H1 (cell line): ENCODE results near the gene TLR5. TPM values are rescaled to one million over a fixed set of nuclear protein-coding genes. Genes with fewer than 3 reads are reported as not detected.

Experiments used
- CTCF ChIA-PET: fragments of 300-600 bp; sonication (Branson Sonifier 250); formaldehyde crosslinking; loops from one replicate; lab custom pipeline; 2021; ENCODE audit not compliant: partially characterized antibody; lab: Charles Lee
- POLR2A ChIA-PET: fragments of 300-600 bp; sonication (Branson Sonifier 250); formaldehyde crosslinking; loops from one replicate; lab custom pipeline; 2021; ENCODE audit warnings: inconsistent platforms; ENCODE audit not compliant: partially characterized antibody; lab: Charles Lee
- DNase-seq, 2 experiments: peaks; one replicate each; pipeline versions ENCODE4 v3.0.0 to v3.0.0-alpha.2; 2010 to 2022; ENCODE audit warnings: low spot score in 2 of 2, low read depth in 1 of 2, mixed read lengths in 1 of 2
- FAIRE-seq: peaks from 2 replicates; lab custom pipeline; 2011; peaks lifted over from hg19 to GRCh38; lab: Jason Lieb, UNC
- H2AFZ ChIP-seq: 2 replicates; pipeline ENCODE4 v1.8.1; 2012; ENCODE audit warnings: low read length, inconsistent platforms
- H2AK5ac ChIP-seq: 2 replicates; pipeline ENCODE4 v1.6.1; 2013; ENCODE audit warnings: low read depth, low read length
- H2BK120ac ChIP-seq: replicated peaks from 2 replicates; pipeline ENCODE3; 2013; ENCODE audit warnings: low read depth, low read length, inconsistent platforms
- H2BK12ac ChIP-seq: 2 replicates; pipeline ENCODE4 v1.6.1; 2013; ENCODE audit warnings: low read depth, low read length
- H2BK15ac ChIP-seq: 2 replicates; pipeline ENCODE4 v1.6.1; 2013; ENCODE audit warnings: low read length
- H2BK20ac ChIP-seq: 2 replicates; pipeline ENCODE4 v1.6.1; 2013; ENCODE audit warnings: low read length
- H2BK5ac ChIP-seq: 2 replicates; pipeline ENCODE4 v1.6.1; 2013; ENCODE audit warnings: low read depth, low read length
- H3K14ac ChIP-seq: 2 replicates; pipeline ENCODE4 v1.6.1; 2013; ENCODE audit warnings: inconsistent platforms; ENCODE audit not compliant: insufficient read length
- H3K18ac ChIP-seq: 2 replicates; pipeline ENCODE4 v1.6.1; 2013; ENCODE audit warnings: low read length; ENCODE audit errors: extremely low read depth
- H3K23ac ChIP-seq: 2 replicates; pipeline ENCODE4 v1.6.1; 2013; ENCODE audit warnings: inconsistent platforms; ENCODE audit not compliant: insufficient read length
- H3K23me2 ChIP-seq: 2 replicates; pipeline ENCODE4 v1.6.1; 2013; ENCODE audit warnings: low read depth, low read length
- H3K27ac ChIP-seq: 2 replicates; pipeline ENCODE4 v1.6.1; 2011; ENCODE audit warnings: low read depth, low read length, inconsistent platforms
- H3K27me3 ChIP-seq, 4 experiments: replicated peaks in 1 of 4; 1 replicate in 1 of 4; 2 replicates in 3 of 4; pipeline versions ENCODE4 v1.6.1 to v1.8.1; 2011 to 2013; ENCODE audit warnings: low read length in 3 of 4, mild to moderate bottlenecking in 3 of 4, inconsistent platforms in 2 of 4, mixed read lengths in 2 of 4, moderate library complexity in 1 of 4; ENCODE audit not compliant: control insufficient read depth in 3 of 4, insufficient read depth in 3 of 4; ENCODE audit errors: extremely low read depth in 1 of 4
- H3K36me3 ChIP-seq, 4 experiments: 2 replicates each; pipeline versions ENCODE4 v1.6.1 to v1.8.1; 2011 to 2013; ENCODE audit warnings: mild to moderate bottlenecking in 4 of 4, low read length in 3 of 4, moderate library complexity in 2 of 4, control low read depth in 1 of 4, inconsistent platforms in 1 of 4; ENCODE audit not compliant: insufficient read depth in 4 of 4, control insufficient read depth in 2 of 4
- H3K4ac ChIP-seq: replicated peaks from 2 replicates; pipeline ENCODE3; 2013; ENCODE audit warnings: low read length, low read depth, mixed read lengths, inconsistent platforms; ENCODE audit not compliant: insufficient read length
- H3K4me1 ChIP-seq, 4 experiments: replicated peaks in 1 of 4; 1 replicate in 1 of 4; 2 replicates in 3 of 4; pipeline versions ENCODE4 v1.6.1 to v1.8.1; 2011 to 2013; ENCODE audit warnings: low read length in 3 of 4, inconsistent platforms in 2 of 4, mixed read lengths in 1 of 4; ENCODE audit not compliant: insufficient read depth in 4 of 4, control insufficient read depth in 3 of 4
- H3K4me2 ChIP-seq, 2 experiments: 2 replicates each; pipeline versions ENCODE4 v1.6.1 to v1.8.1; 2011 to 2013; ENCODE audit warnings: low read depth in 2 of 2, low read length in 2 of 2, control low read depth in 1 of 2, inconsistent platforms in 1 of 2, mild to moderate bottlenecking in 1 of 2; ENCODE audit not compliant: insufficient read depth in 1 of 2
- H3K4me3 ChIP-seq, 4 experiments: fragments of 200-600, 300-600 bp in 1 of 4; sonication (generic), shearing (Covaris generic), sonication (Bioruptor Twin) in 1 of 4; 2 replicates each; pipeline versions ENCODE4 v1.5.1 to v1.8.1; 2011 to 2016; ENCODE audit warnings: low read length in 4 of 4, low read depth in 3 of 4, control low read depth in 2 of 4, inconsistent platforms in 2 of 4, mild to moderate bottlenecking in 2 of 4, mixed read lengths in 1 of 4, moderate library complexity in 1 of 4; ENCODE audit not compliant: insufficient read depth in 2 of 4; ENCODE audit errors: extremely low read depth in 1 of 4
- H3K56ac ChIP-seq: replicated peaks from 2 replicates; pipeline ENCODE3; 2013; ENCODE audit warnings: low read depth, mild to moderate bottlenecking, mixed read lengths, low read length, inconsistent platforms; ENCODE audit not compliant: insufficient read length
- H3K79me1 ChIP-seq: 2 replicates; pipeline ENCODE4 v1.6.1; 2013; ENCODE audit warnings: low read depth, low read length, control low read depth
- H3K79me2 ChIP-seq, 2 experiments: 2 replicates each; pipeline versions ENCODE4 v1.6.1 to v1.8.1; 2012 to 2013; ENCODE audit warnings: low read length in 2 of 2, mild to moderate bottlenecking in 2 of 2, inconsistent platforms in 1 of 2; ENCODE audit not compliant: insufficient read depth in 2 of 2, control insufficient read depth in 1 of 2
- H3K9ac ChIP-seq, 4 experiments: replicated peaks in 1 of 4; 1 replicate in 1 of 4; 2 replicates in 3 of 4; pipeline versions ENCODE4 v1.6.1 to v1.8.1; 2011 to 2013; ENCODE audit warnings: low read depth in 3 of 4, low read length in 3 of 4, control low read depth in 2 of 4, mild to moderate bottlenecking in 2 of 4, moderate library complexity in 2 of 4, inconsistent platforms in 1 of 4; ENCODE audit errors: extremely low read depth in 1 of 4
- H3K9me3 ChIP-seq, 2 experiments: 2 replicates each; pipeline versions ENCODE4 v1.6.1 to v1.8.1; 2012 to 2013; ENCODE audit warnings: mild to moderate bottlenecking in 2 of 2, moderate library complexity in 2 of 2, control low read depth in 1 of 2, inconsistent platforms in 1 of 2, low read depth in 1 of 2, low read length in 1 of 2, mixed read lengths in 1 of 2; ENCODE audit not compliant: insufficient read depth in 2 of 2
- H4K20me1 ChIP-seq, 2 experiments: replicated peaks in 1 of 2; 2 replicates each; pipeline versions ENCODE3 to v1.8.1; 2011 to 2013; ENCODE audit warnings: inconsistent platforms in 2 of 2, low read length in 2 of 2, mild to moderate bottlenecking in 1 of 2; ENCODE audit not compliant: insufficient read depth in 2 of 2, control insufficient read depth in 1 of 2
- H4K5ac ChIP-seq: 2 replicates; pipeline ENCODE4 v1.6.1; 2013; ENCODE audit warnings: low read length, low read depth, mixed read lengths, inconsistent platforms; ENCODE audit not compliant: insufficient read length
- H4K8ac ChIP-seq: 2 replicates; pipeline ENCODE4 v1.8.0; 2013; ENCODE audit warnings: mild to moderate bottlenecking, moderate library complexity, low read length, inconsistent platforms; ENCODE audit not compliant: insufficient read depth; ENCODE audit errors: extremely low read depth
- H4K91ac ChIP-seq: replicated peaks from 2 replicates; pipeline ENCODE3; 2013; ENCODE audit warnings: low read length, mixed read lengths, inconsistent platforms; ENCODE audit not compliant: insufficient read length
- BACH1 ChIP-seq: IDR thresholded peaks from 2 replicates; pipeline ENCODE4 v1.6.1; 2012; ENCODE audit warnings: low read length, improper control_type of control experiment
- CBX5 ChIP-seq: fragments of 300-800, 300-1000 bp; sonication (generic); IDR thresholded peaks from 2 replicates; pipeline ENCODE4 v1.7.1; 2016; ENCODE audit warnings: antibody characterized with exemption, low read length, low read depth
- EGR1 ChIP-seq: IDR thresholded peaks from 2 replicates; pipeline ENCODE4 v1.6.1; 2011; ENCODE audit warnings: low read depth, low read length, borderline replicate concordance
- HDAC6 ChIP-seq: IDR thresholded peaks from one replicate; pipeline ENCODE4 v1.7.1; 2012; ENCODE audit warnings: low read depth, mild to moderate bottlenecking, inconsistent platforms, low read length, moderate library complexity
- POLR2A ChIP-seq, 2 experiments: IDR thresholded peaks; 1 replicate in 1 of 2; 2 replicates in 1 of 2; pipeline ENCODE4 v1.6.1; 2011; ENCODE audit warnings: low read depth in 2 of 2, low read length in 2 of 2, mild to moderate bottlenecking in 2 of 2; ENCODE audit errors: control extremely low read depth in 1 of 2
- RBBP5 ChIP-seq: IDR thresholded peaks from 2 replicates; pipeline ENCODE4 v1.7.1; 2012; ENCODE audit warnings: low read depth, mild to moderate bottlenecking, inconsistent platforms, low read length, moderate library complexity, borderline replicate concordance
- RNF2 ChIP-seq: fragments of 200-900, 300-1000 bp; sonication (generic); IDR thresholded peaks from 2 replicates; pipeline ENCODE4 v1.7.1; 2016; ENCODE audit warnings: borderline replicate concordance, low read depth, mild to moderate bottlenecking, antibody characterized with exemption, low read length; ENCODE audit not compliant: poor library complexity, severe bottlenecking; ENCODE audit errors: missing control alignments
- SAP30 ChIP-seq: fragments of 300-600 bp; sonication (generic); IDR thresholded peaks from 2 replicates; pipeline ENCODE4 v1.7.1; 2012; ENCODE audit warnings: low read length, moderate library complexity, mild to moderate bottlenecking, inconsistent platforms; ENCODE audit not compliant: insufficient read depth, insufficient replicate concordance
- SIRT6 ChIP-seq: IDR thresholded peaks from one replicate; pipeline ENCODE4 v1.7.1; 2012; ENCODE audit warnings: low read length, inconsistent platforms
- ZNF274 ChIP-seq: IDR thresholded peaks from 2 replicates; pipeline ENCODE4 v1.7.0; 2012; ENCODE audit warnings: low read length, borderline replicate concordance; ENCODE audit errors: extremely low read depth
- WGBS, 2 experiments: shearing (Covaris generic) in 1 of 2; methylation state at CpG; one replicate each; pipeline versions ENCODE4 v1.1.6 to v1.1.7; 2013 to 2015; ENCODE audit warnings: low lambda C conversion rate in 2 of 2, mixed read lengths in 2 of 2, inconsistent platforms in 1 of 2, low coverage in 1 of 2, missing lambda C conversion rate in 1 of 2; ENCODE audit not compliant: insufficient replicate concordance in 2 of 2, insufficient coverage in 1 of 2, insufficient read length in 1 of 2; ENCODE audit errors: extremely low coverage in 1 of 2, missing lambda C conversion rate in 1 of 2; 5-methylcytosine and 5-hydroxymethylcytosine counted together
- polyA plus RNA-seq, 7 experiments: library from polyadenylated mRNA; depleted of rRNA in 3 of 7; stranded (reverse) in 5 of 7; unstranded in 2 of 7; fragments of >200 nt in 5 of 7; fragments of 200-250 nt in 2 of 7; gene quantifications; 1 replicate in 5 of 7; 2 replicates in 1 of 7; 4 replicates in 1 of 7; pipeline versions ENCODE4 v1.2.1 to v1.2.3, GENCODE V29; 2011 to 2013; ENCODE audit warnings: missing spikeins in 2 of 7, mixed read lengths in 2 of 7
- total RNA-seq: library from RNA; stranded (reverse); fragmentation: NEBNext Ultra II Directional; extraction: Animal tissue kit (Norgen Biotek cat#: 25700); gene quantifications from 2 replicates; pipeline ENCODE4 v1.2.1, GENCODE V29; 2021
- TF ChIP-seq, protein P1 (sequence below): IDR thresholded peaks from 2 replicates; pipeline ENCODE4 v1.6.1; 2012; ENCODE audit warnings: inconsistent platforms
- TF ChIP-seq, protein P2 (sequence below): IDR thresholded peaks from 2 replicates; pipeline ENCODE4 v1.6.1; 2012; ENCODE audit warnings: low read length, inconsistent platforms

The TLR5 gene
- total and polyA plus RNA-seq, 2 of the 8 experiments (the other 6 are each of a cell fraction or from before 2014, with no cell fraction given) = 0.35 to 0.74 TPM

DNA sequence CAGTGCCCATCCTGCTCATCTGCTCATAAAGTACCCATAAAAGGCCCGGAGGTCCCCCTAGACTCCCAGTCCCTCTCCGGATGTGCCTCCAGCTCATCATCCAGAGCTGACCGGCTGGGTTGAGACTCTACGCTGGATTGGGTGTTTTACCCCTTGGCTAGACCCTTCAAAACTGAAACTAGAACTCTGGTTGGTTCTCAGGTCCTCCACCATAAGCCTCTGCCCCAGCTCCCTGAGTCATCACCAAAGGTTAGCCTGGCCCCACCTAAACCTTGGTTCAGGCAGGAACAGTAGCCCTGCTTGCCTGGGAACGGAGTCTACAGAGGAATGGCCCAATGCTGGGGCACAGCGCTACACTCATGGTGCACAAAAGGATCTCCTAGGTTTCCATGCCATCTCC is 75.1 kb downstream of the TLR5 start:
- H3K4me3 ChIP-seq = no peak overlapping the region
- no peak for FAIRE-seq
- CTCF ChIA-PET = interaction anchor here (0.9 to 2.6 kb wide), 6 partner anchors 9 to 274 kb away, joined by 3 to 12 read pairs (median 3); no protein-coding TSS in a partner anchor

More for the DNA sequence above, 75.1 kb downstream of the TLR5 start:
- H3K27ac ChIP-seq = no peak overlapping the region
- no peak overlapping the region for H3K56ac ChIP-seq
- no peak overlapping the region for H3K23ac ChIP-seq
- H3K27me3 ChIP-seq = no peaks in the 10 kb centered on the region
- TF ChIP-seq SIRT6 (no peak), RNF2 (no peak), RBBP5 (no peak), POLR2A (IDR thresholded peaks at IDR 0.05; ENCODE audit: control extremely low read depth in 1 of 2, low read depth in 2 of 2, low read length in 2 of 2) (no peak), HDAC6 (no peak), EGR1 (no peak), ZNF274 (no peak), CBX5 (no peak), SAP30 (no peak), BACH1 (no peak)
- TF ChIP-seq, protein P1, sequence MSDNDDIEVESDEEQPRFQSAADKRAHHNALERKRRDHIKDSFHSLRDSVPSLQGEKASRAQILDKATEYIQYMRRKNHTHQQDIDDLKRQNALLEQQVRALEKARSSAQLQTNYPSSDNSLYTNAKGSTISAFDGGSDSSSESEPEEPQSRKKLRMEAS = no peak
- TF ChIP-seq, protein P2, sequence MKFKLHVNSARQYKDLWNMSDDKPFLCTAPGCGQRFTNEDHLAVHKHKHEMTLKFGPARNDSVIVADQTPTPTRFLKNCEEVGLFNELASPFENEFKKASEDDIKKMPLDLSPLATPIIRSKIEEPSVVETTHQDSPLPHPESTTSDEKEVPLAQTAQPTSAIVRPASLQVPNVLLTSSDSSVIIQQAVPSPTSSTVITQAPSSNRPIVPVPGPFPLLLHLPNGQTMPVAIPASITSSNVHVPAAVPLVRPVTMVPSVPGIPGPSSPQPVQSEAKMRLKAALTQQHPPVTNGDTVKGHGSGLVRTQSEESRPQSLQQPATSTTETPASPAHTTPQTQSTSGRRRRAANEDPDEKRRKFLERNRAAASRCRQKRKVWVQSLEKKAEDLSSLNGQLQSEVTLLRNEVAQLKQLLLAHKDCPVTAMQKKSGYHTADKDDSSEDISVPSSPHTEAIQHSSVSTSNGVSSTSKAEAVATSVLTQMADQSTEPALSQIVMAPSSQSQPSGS = no peak
- no peak overlapping the region for H3K14ac ChIP-seq
- no peak overlapping the region for H2BK120ac ChIP-seq
- H3K9me3 ChIP-seq = 0 out of 4 replicates have a peak, but pooled peaks cover 0 to 3% of the 10 kb centered on the region in 2 experiments
- no peak overlapping the region for H3K18ac ChIP-seq
- no peak overlapping the region for H4K91ac ChIP-seq
- H3K23me2 ChIP-seq = no peaks in the 10 kb centered on the region
- H3K36me3 ChIP-seq = peaks cover 0 to 3% (median 0%) of the 10 kb centered on the region in 4 experiments; a peak in 2 of 8 replicates
- POLR2A ChIA-PET = interaction anchor here (1.1 to 1.3 kb wide), 2 partner anchors 8 to 53 kb away, joined by 3 to 6 read pairs; no protein-coding TSS in a partner anchor
- no peaks in the 10 kb centered on the region for H3K79me1 ChIP-seq
- no peak overlapping the region for H4K8ac ChIP-seq
- H2BK5ac ChIP-seq = no peak overlapping the region
- no peak overlapping the region for H2BK12ac ChIP-seq
- no peak overlapping the region for H3K9ac ChIP-seq
- no peak overlapping the region for H2AFZ ChIP-seq
- no peak overlapping the region for H3K4ac ChIP-seq
- H4K20me1 ChIP-seq = no peaks in the 10 kb centered on the region
- no peaks in the 10 kb centered on the region for H3K4me1 ChIP-seq
- no peak overlapping the region for H2BK15ac ChIP-seq
- no peaks in the 10 kb centered on the region for H3K79me2 ChIP-seq
- H3K4me2 ChIP-seq = no peak overlapping the region
- DNase-seq = no peak
- H2BK20ac ChIP-seq = no peak overlapping the region
- WGBS, 2 experiments = 99% methylated on average over 6 of the region's 6 CpGs; no CpG with 5 or more reads in 1 of the 2 experiments
- H4K5ac ChIP-seq = no peak overlapping the region
- H2AK5ac ChIP-seq = no peak overlapping the region
